H1 (cell line): ENCODE data around the gene LIPA. TPM values are rescaled to one million over a fixed set of nuclear protein-coding genes. Genes with fewer than 3 reads are reported as not detected.

Source experiments
- CTCF ChIA-PET: fragments of 300-600 bp; sonication (Branson Sonifier 250); formaldehyde crosslinking; loops from one replicate; lab custom pipeline; 2021; ENCODE audit not compliant: partially characterized antibody; lab: Charles Lee
- POLR2A ChIA-PET: fragments of 300-600 bp; sonication (Branson Sonifier 250); formaldehyde crosslinking; loops from one replicate; lab custom pipeline; 2021; ENCODE audit warnings: inconsistent platforms; ENCODE audit not compliant: partially characterized antibody; lab: Charles Lee
- DNase-seq, 2 experiments: peaks; one replicate each; pipeline versions ENCODE4 v3.0.0 to v3.0.0-alpha.2; 2010 to 2022; ENCODE audit warnings: low spot score in 2 of 2, low read depth in 1 of 2, mixed read lengths in 1 of 2
- FAIRE-seq: peaks from 2 replicates; lab custom pipeline; 2011; peaks lifted over from hg19 to GRCh38; lab: Jason Lieb, UNC
- H2AFZ ChIP-seq: 2 replicates; pipeline ENCODE4 v1.8.1; 2012; ENCODE audit warnings: low read length, inconsistent platforms
- H2AK5ac ChIP-seq: 2 replicates; pipeline ENCODE4 v1.6.1; 2013; ENCODE audit warnings: low read depth, low read length
- H2BK120ac ChIP-seq: replicated peaks from 2 replicates; pipeline ENCODE3; 2013; ENCODE audit warnings: low read depth, low read length, inconsistent platforms
- H2BK12ac ChIP-seq: 2 replicates; pipeline ENCODE4 v1.6.1; 2013; ENCODE audit warnings: low read depth, low read length
- H2BK15ac ChIP-seq: 2 replicates; pipeline ENCODE4 v1.6.1; 2013; ENCODE audit warnings: low read length
- H2BK20ac ChIP-seq: 2 replicates; pipeline ENCODE4 v1.6.1; 2013; ENCODE audit warnings: low read length
- H2BK5ac ChIP-seq: 2 replicates; pipeline ENCODE4 v1.6.1; 2013; ENCODE audit warnings: low read depth, low read length
- H3K14ac ChIP-seq: 2 replicates; pipeline ENCODE4 v1.6.1; 2013; ENCODE audit warnings: inconsistent platforms; ENCODE audit not compliant: insufficient read length
- H3K18ac ChIP-seq: 2 replicates; pipeline ENCODE4 v1.6.1; 2013; ENCODE audit warnings: low read length; ENCODE audit errors: extremely low read depth
- H3K23ac ChIP-seq: 2 replicates; pipeline ENCODE4 v1.6.1; 2013; ENCODE audit warnings: inconsistent platforms; ENCODE audit not compliant: insufficient read length
- H3K23me2 ChIP-seq: 2 replicates; pipeline ENCODE4 v1.6.1; 2013; ENCODE audit warnings: low read depth, low read length
- H3K27ac ChIP-seq: 2 replicates; pipeline ENCODE4 v1.6.1; 2011; ENCODE audit warnings: low read depth, low read length, inconsistent platforms
- H3K27me3 ChIP-seq, 4 experiments: replicated peaks in 1 of 4; 1 replicate in 1 of 4; 2 replicates in 3 of 4; pipeline versions ENCODE4 v1.6.1 to v1.8.1; 2011 to 2013; ENCODE audit warnings: low read length in 3 of 4, mild to moderate bottlenecking in 3 of 4, inconsistent platforms in 2 of 4, mixed read lengths in 2 of 4, moderate library complexity in 1 of 4; ENCODE audit not compliant: control insufficient read depth in 3 of 4, insufficient read depth in 3 of 4; ENCODE audit errors: extremely low read depth in 1 of 4
- H3K36me3 ChIP-seq, 4 experiments: 2 replicates each; pipeline versions ENCODE4 v1.6.1 to v1.8.1; 2011 to 2013; ENCODE audit warnings: mild to moderate bottlenecking in 4 of 4, low read length in 3 of 4, moderate library complexity in 2 of 4, control low read depth in 1 of 4, inconsistent platforms in 1 of 4; ENCODE audit not compliant: insufficient read depth in 4 of 4, control insufficient read depth in 2 of 4
- H3K4ac ChIP-seq: replicated peaks from 2 replicates; pipeline ENCODE3; 2013; ENCODE audit warnings: low read length, low read depth, mixed read lengths, inconsistent platforms; ENCODE audit not compliant: insufficient read length
- H3K4me1 ChIP-seq, 4 experiments: replicated peaks in 1 of 4; 1 replicate in 1 of 4; 2 replicates in 3 of 4; pipeline versions ENCODE4 v1.6.1 to v1.8.1; 2011 to 2013; ENCODE audit warnings: low read length in 3 of 4, inconsistent platforms in 2 of 4, mixed read lengths in 1 of 4; ENCODE audit not compliant: insufficient read depth in 4 of 4, control insufficient read depth in 3 of 4
- H3K4me2 ChIP-seq, 2 experiments: 2 replicates each; pipeline versions ENCODE4 v1.6.1 to v1.8.1; 2011 to 2013; ENCODE audit warnings: low read depth in 2 of 2, low read length in 2 of 2, control low read depth in 1 of 2, inconsistent platforms in 1 of 2, mild to moderate bottlenecking in 1 of 2; ENCODE audit not compliant: insufficient read depth in 1 of 2
- H3K4me3 ChIP-seq, 4 experiments: fragments of 200-600, 300-600 bp in 1 of 4; sonication (generic), shearing (Covaris generic), sonication (Bioruptor Twin) in 1 of 4; 2 replicates each; pipeline versions ENCODE4 v1.5.1 to v1.8.1; 2011 to 2016; ENCODE audit warnings: low read length in 4 of 4, low read depth in 3 of 4, control low read depth in 2 of 4, inconsistent platforms in 2 of 4, mild to moderate bottlenecking in 2 of 4, mixed read lengths in 1 of 4, moderate library complexity in 1 of 4; ENCODE audit not compliant: insufficient read depth in 2 of 4; ENCODE audit errors: extremely low read depth in 1 of 4
- H3K56ac ChIP-seq: replicated peaks from 2 replicates; pipeline ENCODE3; 2013; ENCODE audit warnings: low read depth, mild to moderate bottlenecking, mixed read lengths, low read length, inconsistent platforms; ENCODE audit not compliant: insufficient read length
- H3K79me1 ChIP-seq: 2 replicates; pipeline ENCODE4 v1.6.1; 2013; ENCODE audit warnings: low read depth, low read length, control low read depth
- H3K79me2 ChIP-seq, 2 experiments: 2 replicates each; pipeline versions ENCODE4 v1.6.1 to v1.8.1; 2012 to 2013; ENCODE audit warnings: low read length in 2 of 2, mild to moderate bottlenecking in 2 of 2, inconsistent platforms in 1 of 2; ENCODE audit not compliant: insufficient read depth in 2 of 2, control insufficient read depth in 1 of 2
- H3K9ac ChIP-seq, 4 experiments: replicated peaks in 1 of 4; 1 replicate in 1 of 4; 2 replicates in 3 of 4; pipeline versions ENCODE4 v1.6.1 to v1.8.1; 2011 to 2013; ENCODE audit warnings: low read depth in 3 of 4, low read length in 3 of 4, control low read depth in 2 of 4, mild to moderate bottlenecking in 2 of 4, moderate library complexity in 2 of 4, inconsistent platforms in 1 of 4; ENCODE audit errors: extremely low read depth in 1 of 4
- H3K9me3 ChIP-seq, 2 experiments: 2 replicates each; pipeline versions ENCODE4 v1.6.1 to v1.8.1; 2012 to 2013; ENCODE audit warnings: mild to moderate bottlenecking in 2 of 2, moderate library complexity in 2 of 2, control low read depth in 1 of 2, inconsistent platforms in 1 of 2, low read depth in 1 of 2, low read length in 1 of 2, mixed read lengths in 1 of 2; ENCODE audit not compliant: insufficient read depth in 2 of 2
- H4K20me1 ChIP-seq, 2 experiments: replicated peaks in 1 of 2; 2 replicates each; pipeline versions ENCODE3 to v1.8.1; 2011 to 2013; ENCODE audit warnings: inconsistent platforms in 2 of 2, low read length in 2 of 2, mild to moderate bottlenecking in 1 of 2; ENCODE audit not compliant: insufficient read depth in 2 of 2, control insufficient read depth in 1 of 2
- H4K5ac ChIP-seq: 2 replicates; pipeline ENCODE4 v1.6.1; 2013; ENCODE audit warnings: low read length, low read depth, mixed read lengths, inconsistent platforms; ENCODE audit not compliant: insufficient read length
- H4K8ac ChIP-seq: 2 replicates; pipeline ENCODE4 v1.8.0; 2013; ENCODE audit warnings: mild to moderate bottlenecking, moderate library complexity, low read length, inconsistent platforms; ENCODE audit not compliant: insufficient read depth; ENCODE audit errors: extremely low read depth
- H4K91ac ChIP-seq: replicated peaks from 2 replicates; pipeline ENCODE3; 2013; ENCODE audit warnings: low read length, mixed read lengths, inconsistent platforms; ENCODE audit not compliant: insufficient read length
- CREB1 ChIP-seq: IDR thresholded peaks from 2 replicates; pipeline ENCODE4 v1.6.1; 2012; ENCODE audit warnings: inconsistent platforms
- POLR2A ChIP-seq, 2 experiments: IDR thresholded peaks; 1 replicate in 1 of 2; 2 replicates in 1 of 2; pipeline ENCODE4 v1.6.1; 2011; ENCODE audit warnings: low read depth in 2 of 2, low read length in 2 of 2, mild to moderate bottlenecking in 2 of 2; ENCODE audit errors: control extremely low read depth in 1 of 2
- SIRT6 ChIP-seq: IDR thresholded peaks from one replicate; pipeline ENCODE4 v1.7.1; 2012; ENCODE audit warnings: low read length, inconsistent platforms
- SP2 ChIP-seq: IDR thresholded peaks from 2 replicates; pipeline ENCODE4 v1.6.1; 2012; ENCODE audit warnings: mild to moderate bottlenecking, low read length, inconsistent platforms
- TAF7 ChIP-seq: optimal IDR thresholded peaks from 2 replicates; pipeline ENCODE3; 2011; ENCODE audit warnings: low read depth, mild to moderate bottlenecking, inconsistent platforms, low read length, moderate library complexity, borderline replicate concordance
- WGBS, 2 experiments: shearing (Covaris generic) in 1 of 2; methylation state at CpG; one replicate each; pipeline versions ENCODE4 v1.1.6 to v1.1.7; 2013 to 2015; ENCODE audit warnings: low lambda C conversion rate in 2 of 2, mixed read lengths in 2 of 2, inconsistent platforms in 1 of 2, low coverage in 1 of 2, missing lambda C conversion rate in 1 of 2; ENCODE audit not compliant: insufficient replicate concordance in 2 of 2, insufficient coverage in 1 of 2, insufficient read length in 1 of 2; ENCODE audit errors: extremely low coverage in 1 of 2, missing lambda C conversion rate in 1 of 2; 5-methylcytosine and 5-hydroxymethylcytosine counted together
- polyA plus RNA-seq, 7 experiments: library from polyadenylated mRNA; depleted of rRNA in 3 of 7; stranded (reverse) in 5 of 7; unstranded in 2 of 7; fragments of >200 nt in 5 of 7; fragments of 200-250 nt in 2 of 7; gene quantifications; 1 replicate in 5 of 7; 2 replicates in 1 of 7; 4 replicates in 1 of 7; pipeline versions ENCODE4 v1.2.1 to v1.2.3, GENCODE V29; 2011 to 2013; ENCODE audit warnings: missing spikeins in 2 of 7, mixed read lengths in 2 of 7
- total RNA-seq: library from RNA; stranded (reverse); fragmentation: NEBNext Ultra II Directional; extraction: Animal tissue kit (Norgen Biotek cat#: 25700); gene quantifications from 2 replicates; pipeline ENCODE4 v1.2.1, GENCODE V29; 2021

Gene LIPA
- total and polyA plus RNA-seq, 2 of the 8 experiments (the other 6 are each of a cell fraction or from before 2014, with no cell fraction given), result 18.1 to 32.4 TPM

DNA sequence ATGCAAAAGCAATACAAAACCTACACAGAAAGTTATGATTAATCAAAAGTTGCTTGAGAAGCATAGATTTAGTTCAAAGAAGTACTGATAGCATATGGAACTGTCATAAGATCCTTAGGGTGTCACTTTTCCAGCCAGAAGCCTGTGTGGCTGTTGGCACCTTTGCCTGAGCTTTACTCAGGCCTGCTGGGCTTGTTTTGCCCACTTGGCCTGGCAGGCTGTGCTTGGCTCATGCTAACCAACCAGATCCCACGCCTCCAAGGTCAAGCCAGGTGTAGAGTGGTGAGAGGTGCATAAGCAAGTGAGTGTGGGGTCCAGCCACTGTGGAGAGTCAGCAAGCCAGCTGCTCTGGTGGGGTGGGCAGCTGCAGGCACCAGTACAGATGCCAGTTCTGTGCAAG, 12.0 kb upstream of the LIPA start:
- H2BK15ac ChIP-seq, result 0 out of 2 replicates have a peak overlapping the region, but pooled peaks have one; percentile 65
- H3K79me2 ChIP-seq, result no peaks in the 10 kb centered on the region
- H3K18ac ChIP-seq, result no peak overlapping the region
- H3K4me2 ChIP-seq, result no peak overlapping the region
- no peak overlapping the region for H2BK12ac ChIP-seq
- no peaks in the 10 kb centered on the region for H3K9me3 ChIP-seq
- no peak overlapping the region for H2BK20ac ChIP-seq
- 89% methylated on average over 1 of the region's 1 CpG; no CpG with 5 or more reads in 1 of the 2 experiments for WGBS, 2 experiments
- H3K23ac ChIP-seq, result no peak overlapping the region
- no peak overlapping the region for H3K27ac ChIP-seq
- no peaks in the 10 kb centered on the region for H3K36me3 ChIP-seq
- POLR2A ChIA-PET, result no interaction called here
- H4K8ac ChIP-seq, result no peak overlapping the region
- H3K56ac ChIP-seq, result no peak overlapping the region
- no peak for FAIRE-seq
- no peak overlapping the region for H2AFZ ChIP-seq
- peaks cover 0 to 3% (median 1%) of the 10 kb centered on the region in 4 experiments; a peak in 3 of 7 replicates for H3K4me1 ChIP-seq
- H3K23me2 ChIP-seq, result no peaks in the 10 kb centered on the region
- no peaks in the 10 kb centered on the region for H3K27me3 ChIP-seq
- H4K5ac ChIP-seq, result no peak overlapping the region
- H3K14ac ChIP-seq, result no peak overlapping the region
- no peak overlapping the region for H2BK5ac ChIP-seq
- no peaks in the 10 kb centered on the region for H3K79me1 ChIP-seq
- no peak for TF ChIP-seq TAF7
- TF ChIP-seq CREB1, result no peak
- TF ChIP-seq SP2, result no peak
- TF ChIP-seq POLR2A (IDR thresholded peaks at IDR 0.05; ENCODE audit: control extremely low read depth in 1 of 2, low read depth in 2 of 2, low read length in 2 of 2), result no peak
- no peak for TF ChIP-seq SIRT6
- TF ChIP-seq, all 59 proteins: peak for 0
- DNase-seq, result no peak
- Histone ChIP-seq H4K20me1 (no peaks in the 10 kb centered on the region), H4K91ac (no peak overlapping the region), H2BK120ac (no peak overlapping the region), H3K4me3 (no peak overlapping the region), H3K9ac (no peak overlapping the region), H3K4ac (no peak overlapping the region), H2AK5ac (no peak overlapping the region)
- CTCF ChIA-PET, result interaction anchor here (0.8 to 5.7 kb wide), 4 partner anchors 29 to 301 kb away, joined by 3 to 44 read pairs (median 4); no protein-coding TSS in a partner anchor
